GM12875 (cell line): ENCODE results near the gene IKZF3.

Experiments
- H3K4me3 ChIP-seq: one replicate; pipeline ENCODE4 v1.5.1; 2011; ENCODE audit warnings: low read depth, low read length, control low read depth
- CTCF ChIP-seq: IDR thresholded peaks from 2 replicates; pipeline ENCODE4 v1.5.1; 2011; ENCODE audit warnings: low read depth, mild to moderate bottlenecking, control low read depth, inconsistent platforms, low read length, moderate library complexity, borderline replicate concordance; ENCODE audit not compliant: insufficient read depth

IKZF3 gene

GRCh38 chr17:39814497-39814896 lies 49.6 kb downstream of the IKZF3 start:
- no peak for TF ChIP-seq CTCF

GRCh38 chr17:39813631-39814030 lies 50.5 kb downstream of the IKZF3 start:
- no peak overlapping the region for H3K4me3 ChIP-seq
- no peak for TF ChIP-seq CTCF

More at GRCh38 chr17:39814497-39814896, 49.6 kb downstream of the IKZF3 start:
- no peak overlapping the region for H3K4me3 ChIP-seq

- no peak for TF ChIP-seq CTCF
- no peak overlapping the region for H3K4me3 ChIP-seq
Observed at GRCh38 chr17:39812466-39812865, 51.6 kb downstream of the IKZF3 start.

GRCh38 chr17:39810939-39811728 lies 53.0 kb downstream of the IKZF3 start:
- TF ChIP-seq CTCF: no peak
- H3K4me3 ChIP-seq: no peak overlapping the region

GRCh38 chr17:39809221-39809620 lies 54.9 kb downstream of the IKZF3 start:
- H3K4me3 ChIP-seq: no peak overlapping the region
- no peak for TF ChIP-seq CTCF

GRCh38 chr17:39808409-39808997 lies 55.6 kb downstream of the IKZF3 start:
- H3K4me3 ChIP-seq: no peak overlapping the region
- TF ChIP-seq CTCF: no peak

GRCh38 chr17:39804839-39805238 lies 59.3 kb downstream of the IKZF3 start:
- no peak for TF ChIP-seq CTCF
- H3K4me3 ChIP-seq: no peak overlapping the region
